Keratinocyte (primary cell): ENCODE results near the gene ACP2.

Experiments
- CTCF ChIP-seq, 3 experiments: IDR thresholded peaks in 1 of 3; conservative IDR thresholded peaks in 1 of 3; optimal IDR thresholded peaks in 1 of 3; 2 replicates in 2 of 3; 3 replicates in 1 of 3; pipeline versions ENCODE3 to v1.5.1; 2011; ENCODE audit warnings: low read length in 3 of 3, mild to moderate bottlenecking in 3 of 3, moderate library complexity in 2 of 3, control low read depth in 1 of 3, inconsistent platforms in 1 of 3; ENCODE audit not compliant: insufficient read depth in 2 of 3; ENCODE audit errors: extremely low read depth in 1 of 3
- EZH2 ChIP-seq: IDR thresholded peaks from one replicate; pipeline ENCODE4 v1.6.1; 2012; ENCODE audit warnings: inconsistent platforms, mild to moderate bottlenecking, low read length, moderate library complexity

GRCh38 chr11:47229161-47229560 is 19.5 kb downstream of the ACP2 start:
- TF ChIP-seq CTCF (optimal IDR thresholded peaks at IDR 0.05 in 1 of 3, IDR thresholded peaks at IDR 0.05 in 1 of 3, conservative IDR thresholded peaks at IDR 0.05 in 1 of 3; ENCODE audit: extremely low read depth in 1 of 3, insufficient read depth in 2 of 3, low read length in 3 of 3) (no peak), EZH2 (no peak)
